Measurements from ENCODE around the gene WDR1. TPM values are rescaled to one million over a fixed set of nuclear protein-coding genes. Genes with fewer than 3 reads are reported as not detected.

WDR1 gene
- total RNA-seq, 1 donor from 2014 or later: 161 TPM

DNA sequence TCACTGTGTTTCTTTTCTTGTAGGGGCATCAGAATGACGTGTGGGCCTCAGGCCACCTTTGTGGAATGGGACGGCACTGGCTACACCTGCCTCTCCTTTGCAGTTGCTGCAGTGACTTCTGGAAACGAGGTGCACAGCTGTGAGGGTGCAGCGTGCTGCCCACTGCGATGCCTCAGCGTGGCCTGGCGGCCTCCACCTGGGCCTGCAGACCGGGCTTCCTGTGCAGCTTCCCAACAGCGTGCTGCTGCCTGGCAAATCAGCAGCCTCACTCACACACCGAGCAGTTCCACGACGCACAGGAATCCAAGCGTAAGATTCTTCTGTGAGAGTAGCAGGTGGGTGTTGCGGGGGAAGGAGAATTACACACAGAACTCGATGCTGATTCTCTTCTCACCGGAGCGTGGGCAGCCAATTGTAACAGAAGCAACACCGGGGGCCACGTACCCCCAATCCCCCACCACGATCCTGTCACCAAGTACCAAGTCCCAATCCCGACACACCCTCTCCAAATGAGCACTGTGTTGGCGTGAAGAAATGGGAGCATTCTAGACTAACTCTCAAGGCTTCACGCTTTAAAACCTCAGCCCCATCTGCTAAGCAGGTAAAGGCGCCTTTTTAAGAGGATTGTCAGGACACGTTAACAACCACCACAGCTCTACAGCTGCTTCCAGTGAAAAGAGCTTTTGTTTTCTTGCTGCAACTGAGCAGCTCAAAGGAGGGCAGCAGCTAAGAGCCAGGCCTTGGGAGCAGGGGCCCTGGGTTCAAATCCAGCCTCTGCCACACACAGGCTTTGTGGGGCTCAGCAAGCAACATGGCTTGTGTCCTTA is 16.9 kb downstream of the WDR1 start:
- Mint-ChIP-seq H3K9me3 (ENCODE audit: unreplicated experiment) (peaks cover 2% of the 10 kb centered on the region), H3K27ac (ENCODE audit: unreplicated experiment) (no peak overlapping the region)
- DNase-seq: no peak

GRCh38 chr4:10098780-10099160 is 17.8 kb downstream of the WDR1 start:
- Mint-ChIP-seq H3K27me3 (ENCODE audit: unreplicated experiment) (peaks cover under 1% of the 10 kb centered on the region), H3K9me3 (ENCODE audit: unreplicated experiment) (peaks cover 2% of the 10 kb centered on the region), H3K36me3 (ENCODE audit: unreplicated experiment) (peaks cover 4% of the 10 kb centered on the region), H3K4me1 (ENCODE audit: low read depth, unreplicated experiment) (peaks cover 16% of the 10 kb centered on the region), H3K27ac (ENCODE audit: unreplicated experiment) (no peak overlapping the region), H3K4me3 (ENCODE audit: unreplicated experiment) (no peak overlapping the region)
- TF ChIP-seq, protein P1, sequence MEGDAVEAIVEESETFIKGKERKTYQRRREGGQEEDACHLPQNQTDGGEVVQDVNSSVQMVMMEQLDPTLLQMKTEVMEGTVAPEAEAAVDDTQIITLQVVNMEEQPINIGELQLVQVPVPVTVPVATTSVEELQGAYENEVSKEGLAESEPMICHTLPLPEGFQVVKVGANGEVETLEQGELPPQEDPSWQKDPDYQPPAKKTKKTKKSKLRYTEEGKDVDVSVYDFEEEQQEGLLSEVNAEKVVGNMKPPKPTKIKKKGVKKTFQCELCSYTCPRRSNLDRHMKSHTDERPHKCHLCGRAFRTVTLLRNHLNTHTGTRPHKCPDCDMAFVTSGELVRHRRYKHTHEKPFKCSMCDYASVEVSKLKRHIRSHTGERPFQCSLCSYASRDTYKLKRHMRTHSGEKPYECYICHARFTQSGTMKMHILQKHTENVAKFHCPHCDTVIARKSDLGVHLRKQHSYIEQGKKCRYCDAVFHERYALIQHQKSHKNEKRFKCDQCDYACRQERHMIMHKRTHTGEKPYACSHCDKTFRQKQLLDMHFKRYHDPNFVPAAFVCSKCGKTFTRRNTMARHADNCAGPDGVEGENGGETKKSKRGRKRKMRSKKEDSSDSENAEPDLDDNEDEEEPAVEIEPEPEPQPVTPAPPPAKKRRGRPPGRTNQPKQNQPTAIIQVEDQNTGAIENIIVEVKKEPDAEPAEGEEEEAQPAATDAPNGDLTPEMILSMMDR (IDR thresholded peaks at IDR 0.05; ENCODE audit: partially characterized antibody, unreplicated experiment): no peak
- DNase-seq: no peak

More for the DNA sequence above, 16.9 kb downstream of the WDR1 start:
- Mint-ChIP-seq H3K27me3 (ENCODE audit: unreplicated experiment) (no peaks in the 10 kb centered on the region), H3K4me3 (ENCODE audit: unreplicated experiment) (no peak overlapping the region), H3K36me3 (ENCODE audit: unreplicated experiment) (peaks cover 4% of the 10 kb centered on the region), H3K4me1 (ENCODE audit: low read depth, unreplicated experiment) (peaks cover 19% of the 10 kb centered on the region)
- TF ChIP-seq, protein P1 (IDR thresholded peaks at IDR 0.05; ENCODE audit: partially characterized antibody, unreplicated experiment): no peak

- Mint-ChIP-seq H3K9me3 (ENCODE audit: unreplicated experiment) (peaks cover 2% of the 10 kb centered on the region), H3K27ac (ENCODE audit: unreplicated experiment) (no peak overlapping the region), H3K4me3 (ENCODE audit: unreplicated experiment) (no peak overlapping the region), H3K4me1 (ENCODE audit: low read depth, unreplicated experiment) (peaks cover 20% of the 10 kb centered on the region), H3K27me3 (ENCODE audit: unreplicated experiment) (peaks cover 4% of the 10 kb centered on the region), H3K36me3 (ENCODE audit: unreplicated experiment) (peaks cover 4% of the 10 kb centered on the region)
- DNase-seq: no peak
- TF ChIP-seq, protein P1 (IDR thresholded peaks at IDR 0.05; ENCODE audit: partially characterized antibody, unreplicated experiment): no peak
Observed at GRCh38 chr4:10097906-10098779, 18.5 kb downstream of the WDR1 start.

GRCh38 chr4:10096978-10097335 is 19.6 kb downstream of the WDR1 start:
- Mint-ChIP-seq H3K36me3 (ENCODE audit: unreplicated experiment) (peaks cover 4% of the 10 kb centered on the region), H3K27me3 (ENCODE audit: unreplicated experiment) (peaks cover 8% of the 10 kb centered on the region), H3K9me3 (ENCODE audit: unreplicated experiment) (peaks cover 4% of the 10 kb centered on the region), H3K4me1 (ENCODE audit: low read depth, unreplicated experiment) (peaks cover 31% of the 10 kb centered on the region), H3K27ac (ENCODE audit: unreplicated experiment) (no peak overlapping the region), H3K4me3 (ENCODE audit: unreplicated experiment) (no peak overlapping the region)
- DNase-seq: no peak
- TF ChIP-seq, protein P1 (IDR thresholded peaks at IDR 0.05; ENCODE audit: partially characterized antibody, unreplicated experiment): no peak
